GM23338 (cell line): ENCODE results near the gene FBXO15. TPM values are rescaled to one million over a fixed set of nuclear protein-coding genes. Genes with fewer than 3 reads are reported as not detected.

Experiments
- ATAC-seq: fragments of 200-7000 bp; cut with Tn5 transposase; 3 replicates; pipeline ENCODE4 v1.9.1; 2020
- DNase-seq: peaks from one replicate; pipeline ENCODE4 v3.0.0-alpha.2; 2015; ENCODE audit warnings: low spot score
- H2AFZ ChIP-seq: fragments of 200-600 bp; sonication (generic); 2 replicates; pipeline ENCODE4 v1.8.0; 2016; ENCODE audit warnings: antibody characterized with exemption, mild to moderate bottlenecking, moderate library complexity
- H3F3A ChIP-seq: fragments of 200-600 bp; sonication (generic); replicated peaks from 2 replicates; pipeline ENCODE4 v1.8.0; 2017; ENCODE audit warnings: antibody characterized with exemption, mixed run types, low read depth
- H3K27ac ChIP-seq: fragments of 200-600 bp; sonication (generic); 2 replicates; pipeline ENCODE4 v1.6.1; 2016; ENCODE audit warnings: low read depth
- H3K27me3 ChIP-seq: fragments of 200-600 bp; sonication (generic); 2 replicates; pipeline ENCODE4 v1.8.0; 2016; ENCODE audit warnings: mild to moderate bottlenecking, mixed run types, moderate library complexity; ENCODE audit not compliant: insufficient read depth
- H3K36me3 ChIP-seq: fragments of 200-600 bp; sonication (generic); 2 replicates; pipeline ENCODE4 v1.8.0; 2016; ENCODE audit warnings: mild to moderate bottlenecking; ENCODE audit not compliant: insufficient read depth
- H3K4me1 ChIP-seq: fragments of 200-600 bp; sonication (generic); 2 replicates; pipeline ENCODE4 v1.8.0; 2016; ENCODE audit warnings: mild to moderate bottlenecking, moderate library complexity; ENCODE audit not compliant: insufficient read depth
- H3K4me2 ChIP-seq: fragments of 200-600 bp; sonication (generic); 2 replicates; pipeline ENCODE4 v1.7.1; 2017; ENCODE audit warnings: mixed run types
- H3K4me3 ChIP-seq: fragments of 200-600 bp; sonication (generic); 2 replicates; pipeline ENCODE4 v1.6.1; 2016; ENCODE audit warnings: mixed run types
- H3K79me2 ChIP-seq: fragments of 200-600 bp; sonication (generic); replicated peaks from 2 replicates; pipeline ENCODE4 v1.8.0; 2017; ENCODE audit warnings: mild to moderate bottlenecking; ENCODE audit not compliant: insufficient read depth
- H3K9me2 ChIP-seq: fragments of 200-600 bp; sonication (generic); 2 replicates; pipeline ENCODE4 v1.8.0; 2017; ENCODE audit not compliant: insufficient read depth
- H4K20me1 ChIP-seq: fragments of 200-600 bp; sonication (generic); replicated peaks from 2 replicates; pipeline ENCODE4 v1.8.0; 2017; ENCODE audit warnings: mild to moderate bottlenecking; ENCODE audit not compliant: insufficient read depth
- H3K27ac Mint-ChIP-seq: 2 replicates; pipeline ENCODE4 v1.8.0; 2020; ENCODE audit warnings: inconsistent platforms, mild to moderate bottlenecking, moderate library complexity, mixed read lengths
- H3K27me3 Mint-ChIP-seq: 3 replicates; pipeline ENCODE4 v1.8.0; 2022; ENCODE audit warnings: low read depth, mild to moderate bottlenecking, moderate library complexity, mixed read lengths, inconsistent platforms; ENCODE audit not compliant: insufficient read depth, poor library complexity
- H3K36me3 Mint-ChIP-seq: 3 replicates; pipeline ENCODE4 v1.8.0; 2021; ENCODE audit warnings: low read depth, mild to moderate bottlenecking, inconsistent platforms, moderate library complexity, mixed read lengths
- H3K4me1 Mint-ChIP-seq: 3 replicates; pipeline ENCODE4 v1.8.0; 2020; ENCODE audit warnings: mild to moderate bottlenecking, inconsistent platforms, mixed read lengths
- H3K4me3 Mint-ChIP-seq: 3 replicates; pipeline ENCODE4 v1.8.0; 2021; ENCODE audit warnings: moderate library complexity, mild to moderate bottlenecking, inconsistent platforms, mixed read lengths
- H3K9me3 Mint-ChIP-seq: 3 replicates; pipeline ENCODE4 v1.8.0; 2020; ENCODE audit warnings: moderate library complexity, mild to moderate bottlenecking, inconsistent platforms, mixed read lengths
- CREB1 ChIP-seq: fragments of 250-450 bp; sonication (Bioruptor Pico); IDR thresholded peaks from 2 replicates; pipeline ENCODE4 v1.5.0; 2020; ENCODE audit warnings: low read depth, mild to moderate bottlenecking, moderate library complexity
- EZH2 ChIP-seq: fragments of 200-600 bp; sonication (generic); IDR thresholded peaks from one replicate; pipeline ENCODE4 v1.8.0; 2017; ENCODE audit warnings: antibody characterized with exemption, mild to moderate bottlenecking, low read depth; ENCODE audit not compliant: unreplicated experiment
- EZH2phosphoT487 ChIP-seq: fragments of 200-600 bp; sonication (generic); IDR thresholded peaks from one replicate; pipeline ENCODE4 v1.8.1; 2018; ENCODE audit warnings: antibody characterized with exemption; ENCODE audit not compliant: unreplicated experiment
- JUNB ChIP-seq: IDR thresholded peaks from one replicate; pipeline ENCODE4 v1.6.1; 2016; ENCODE audit warnings: antibody characterized with exemption; ENCODE audit not compliant: unreplicated experiment
- NANOG ChIP-seq: IDR thresholded peaks from 2 replicates; pipeline ENCODE4 v1.6.1; 2016; ENCODE audit warnings: antibody characterized with exemption, borderline replicate concordance
- POLR2AphosphoS5 ChIP-seq: IDR thresholded peaks from 2 replicates; pipeline ENCODE4 v1.6.1; 2016; ENCODE audit warnings: antibody characterized with exemption, low read depth
- STAT1 ChIP-seq: IDR thresholded peaks from one replicate; pipeline ENCODE4 v1.6.1; 2016; ENCODE audit warnings: antibody characterized with exemption; ENCODE audit not compliant: unreplicated experiment
- ZNF114 ChIP-seq: fragments of 250-450 bp; sonication (Bioruptor Pico); IDR thresholded peaks from 2 replicates; pipeline ENCODE4 v1.5.0; 2020; ENCODE audit warnings: mild to moderate bottlenecking, moderate library complexity
- ZNF331 ChIP-seq: fragments of 250-450 bp; sonication (Bioruptor Pico); IDR thresholded peaks from 2 replicates; pipeline ENCODE4 v1.5.0; 2020; ENCODE audit warnings: low read depth, mild to moderate bottlenecking, moderate library complexity
- polyA plus RNA-seq: library from polyadenylated mRNA; unstranded; fragments of >200 nt; fragmentation: Nextera tagmentation; extraction: Ambion mirVana; gene quantifications from 2 replicates; pipeline ENCODE4 v1.2.1, GENCODE V29; 2016
- total RNA-seq: library from RNA; depleted of rRNA; stranded (reverse); fragments of >200 nt; shearing (Covaris generic); gene quantifications from 2 replicates; pipeline ENCODE4 v1.2.3, GENCODE V29; 2014
- TF ChIP-seq, protein P1 (sequence below), 2 experiments: fragments of 200-600 bp in 1 of 2; sonication (generic) in 1 of 2; conservative IDR thresholded peaks; 2 replicates each; pipeline versions ENCODE4 v1.5.1 to v1.6.1; 2016 to 2017; ENCODE audit warnings: antibody characterized with exemption in 2 of 2, low read depth in 2 of 2, mild to moderate bottlenecking in 2 of 2, moderate library complexity in 1 of 2
- TF ChIP-seq, protein P2 (sequence below): fragments of 250-450 bp; sonication (Bioruptor Pico); IDR thresholded peaks from 2 replicates; pipeline ENCODE4 v1.5.0; 2020; ENCODE audit warnings: mild to moderate bottlenecking, moderate library complexity
- TF ChIP-seq, protein P3 (sequence below): IDR thresholded peaks from one replicate; pipeline ENCODE4 v1.6.1; 2018; ENCODE audit warnings: antibody characterized with exemption; ENCODE audit not compliant: unreplicated experiment
- TF ChIP-seq, protein P4 (sequence below): IDR thresholded peaks from 2 replicates; pipeline ENCODE4 v1.6.1; 2016; ENCODE audit warnings: antibody characterized with exemption

Gene FBXO15
- total and polyA plus RNA-seq, 2 experiments from 2014 or later: 0.21 to 0.53 TPM

DNA sequence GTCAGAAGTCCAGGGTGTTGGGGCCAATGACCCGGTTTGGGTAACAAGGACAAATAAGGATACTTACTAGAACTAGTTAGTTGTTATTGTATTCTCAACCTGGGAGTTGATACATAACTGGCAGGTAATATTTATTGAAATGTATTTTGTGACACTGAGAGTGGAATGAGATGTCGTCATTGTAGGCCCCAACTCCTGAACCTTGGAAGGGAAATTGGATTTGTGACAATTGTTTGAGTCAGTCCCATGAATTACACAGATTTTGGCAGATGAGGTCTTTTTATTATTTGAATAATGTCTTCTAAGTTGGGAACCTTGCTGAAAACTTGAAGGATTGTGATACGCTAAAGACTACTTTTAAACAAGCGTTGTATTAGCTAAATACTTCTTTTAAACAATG, 5.7 kb upstream of the FBXO15 start:
- no peaks in the 10 kb centered on the region for H3K27me3 ChIP-seq
- Mint-ChIP-seq H3K27me3 (peaks cover 9% of the 10 kb centered on the region), H3K4me3 (no peak overlapping the region), H3K36me3 (peaks cover 37% of the 10 kb centered on the region), H3K27ac (no peak overlapping the region), H3K4me1 (peaks cover 20% of the 10 kb centered on the region), H3K9me3 (no peaks in the 10 kb centered on the region)
- peaks cover 69% of the 10 kb centered on the region for H3K79me2 ChIP-seq
- H2AFZ ChIP-seq: no peak overlapping the region
- no peak for ATAC-seq
- H3K9me2 ChIP-seq: no peaks in the 10 kb centered on the region
- peaks cover 10% of the 10 kb centered on the region for H4K20me1 ChIP-seq
- H3K36me3 ChIP-seq: peaks cover 23% of the 10 kb centered on the region
- no peak overlapping the region for H3K4me3 ChIP-seq
- H3K4me2 ChIP-seq: no peak overlapping the region
- DNase-seq: no peak
- no peak overlapping the region for H3K27ac ChIP-seq
- TF ChIP-seq JUNB (no peak), POLR2AphosphoS5 (no peak), CREB1 (CRISPR knock-in tag) (no peak), EZH2phosphoT487 (no peak), NANOG (no peak), ZNF331 (CRISPR knock-in tag) (no peak), STAT1 (no peak), EZH2 (no peak), ZNF114 (CRISPR knock-in tag) (no peak)
- TF ChIP-seq, protein P1, sequence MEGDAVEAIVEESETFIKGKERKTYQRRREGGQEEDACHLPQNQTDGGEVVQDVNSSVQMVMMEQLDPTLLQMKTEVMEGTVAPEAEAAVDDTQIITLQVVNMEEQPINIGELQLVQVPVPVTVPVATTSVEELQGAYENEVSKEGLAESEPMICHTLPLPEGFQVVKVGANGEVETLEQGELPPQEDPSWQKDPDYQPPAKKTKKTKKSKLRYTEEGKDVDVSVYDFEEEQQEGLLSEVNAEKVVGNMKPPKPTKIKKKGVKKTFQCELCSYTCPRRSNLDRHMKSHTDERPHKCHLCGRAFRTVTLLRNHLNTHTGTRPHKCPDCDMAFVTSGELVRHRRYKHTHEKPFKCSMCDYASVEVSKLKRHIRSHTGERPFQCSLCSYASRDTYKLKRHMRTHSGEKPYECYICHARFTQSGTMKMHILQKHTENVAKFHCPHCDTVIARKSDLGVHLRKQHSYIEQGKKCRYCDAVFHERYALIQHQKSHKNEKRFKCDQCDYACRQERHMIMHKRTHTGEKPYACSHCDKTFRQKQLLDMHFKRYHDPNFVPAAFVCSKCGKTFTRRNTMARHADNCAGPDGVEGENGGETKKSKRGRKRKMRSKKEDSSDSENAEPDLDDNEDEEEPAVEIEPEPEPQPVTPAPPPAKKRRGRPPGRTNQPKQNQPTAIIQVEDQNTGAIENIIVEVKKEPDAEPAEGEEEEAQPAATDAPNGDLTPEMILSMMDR (conservative IDR thresholded peaks at IDR 0.05; ENCODE audit: low read depth in 2 of 2): no peak
- TF ChIP-seq, protein P2, sequence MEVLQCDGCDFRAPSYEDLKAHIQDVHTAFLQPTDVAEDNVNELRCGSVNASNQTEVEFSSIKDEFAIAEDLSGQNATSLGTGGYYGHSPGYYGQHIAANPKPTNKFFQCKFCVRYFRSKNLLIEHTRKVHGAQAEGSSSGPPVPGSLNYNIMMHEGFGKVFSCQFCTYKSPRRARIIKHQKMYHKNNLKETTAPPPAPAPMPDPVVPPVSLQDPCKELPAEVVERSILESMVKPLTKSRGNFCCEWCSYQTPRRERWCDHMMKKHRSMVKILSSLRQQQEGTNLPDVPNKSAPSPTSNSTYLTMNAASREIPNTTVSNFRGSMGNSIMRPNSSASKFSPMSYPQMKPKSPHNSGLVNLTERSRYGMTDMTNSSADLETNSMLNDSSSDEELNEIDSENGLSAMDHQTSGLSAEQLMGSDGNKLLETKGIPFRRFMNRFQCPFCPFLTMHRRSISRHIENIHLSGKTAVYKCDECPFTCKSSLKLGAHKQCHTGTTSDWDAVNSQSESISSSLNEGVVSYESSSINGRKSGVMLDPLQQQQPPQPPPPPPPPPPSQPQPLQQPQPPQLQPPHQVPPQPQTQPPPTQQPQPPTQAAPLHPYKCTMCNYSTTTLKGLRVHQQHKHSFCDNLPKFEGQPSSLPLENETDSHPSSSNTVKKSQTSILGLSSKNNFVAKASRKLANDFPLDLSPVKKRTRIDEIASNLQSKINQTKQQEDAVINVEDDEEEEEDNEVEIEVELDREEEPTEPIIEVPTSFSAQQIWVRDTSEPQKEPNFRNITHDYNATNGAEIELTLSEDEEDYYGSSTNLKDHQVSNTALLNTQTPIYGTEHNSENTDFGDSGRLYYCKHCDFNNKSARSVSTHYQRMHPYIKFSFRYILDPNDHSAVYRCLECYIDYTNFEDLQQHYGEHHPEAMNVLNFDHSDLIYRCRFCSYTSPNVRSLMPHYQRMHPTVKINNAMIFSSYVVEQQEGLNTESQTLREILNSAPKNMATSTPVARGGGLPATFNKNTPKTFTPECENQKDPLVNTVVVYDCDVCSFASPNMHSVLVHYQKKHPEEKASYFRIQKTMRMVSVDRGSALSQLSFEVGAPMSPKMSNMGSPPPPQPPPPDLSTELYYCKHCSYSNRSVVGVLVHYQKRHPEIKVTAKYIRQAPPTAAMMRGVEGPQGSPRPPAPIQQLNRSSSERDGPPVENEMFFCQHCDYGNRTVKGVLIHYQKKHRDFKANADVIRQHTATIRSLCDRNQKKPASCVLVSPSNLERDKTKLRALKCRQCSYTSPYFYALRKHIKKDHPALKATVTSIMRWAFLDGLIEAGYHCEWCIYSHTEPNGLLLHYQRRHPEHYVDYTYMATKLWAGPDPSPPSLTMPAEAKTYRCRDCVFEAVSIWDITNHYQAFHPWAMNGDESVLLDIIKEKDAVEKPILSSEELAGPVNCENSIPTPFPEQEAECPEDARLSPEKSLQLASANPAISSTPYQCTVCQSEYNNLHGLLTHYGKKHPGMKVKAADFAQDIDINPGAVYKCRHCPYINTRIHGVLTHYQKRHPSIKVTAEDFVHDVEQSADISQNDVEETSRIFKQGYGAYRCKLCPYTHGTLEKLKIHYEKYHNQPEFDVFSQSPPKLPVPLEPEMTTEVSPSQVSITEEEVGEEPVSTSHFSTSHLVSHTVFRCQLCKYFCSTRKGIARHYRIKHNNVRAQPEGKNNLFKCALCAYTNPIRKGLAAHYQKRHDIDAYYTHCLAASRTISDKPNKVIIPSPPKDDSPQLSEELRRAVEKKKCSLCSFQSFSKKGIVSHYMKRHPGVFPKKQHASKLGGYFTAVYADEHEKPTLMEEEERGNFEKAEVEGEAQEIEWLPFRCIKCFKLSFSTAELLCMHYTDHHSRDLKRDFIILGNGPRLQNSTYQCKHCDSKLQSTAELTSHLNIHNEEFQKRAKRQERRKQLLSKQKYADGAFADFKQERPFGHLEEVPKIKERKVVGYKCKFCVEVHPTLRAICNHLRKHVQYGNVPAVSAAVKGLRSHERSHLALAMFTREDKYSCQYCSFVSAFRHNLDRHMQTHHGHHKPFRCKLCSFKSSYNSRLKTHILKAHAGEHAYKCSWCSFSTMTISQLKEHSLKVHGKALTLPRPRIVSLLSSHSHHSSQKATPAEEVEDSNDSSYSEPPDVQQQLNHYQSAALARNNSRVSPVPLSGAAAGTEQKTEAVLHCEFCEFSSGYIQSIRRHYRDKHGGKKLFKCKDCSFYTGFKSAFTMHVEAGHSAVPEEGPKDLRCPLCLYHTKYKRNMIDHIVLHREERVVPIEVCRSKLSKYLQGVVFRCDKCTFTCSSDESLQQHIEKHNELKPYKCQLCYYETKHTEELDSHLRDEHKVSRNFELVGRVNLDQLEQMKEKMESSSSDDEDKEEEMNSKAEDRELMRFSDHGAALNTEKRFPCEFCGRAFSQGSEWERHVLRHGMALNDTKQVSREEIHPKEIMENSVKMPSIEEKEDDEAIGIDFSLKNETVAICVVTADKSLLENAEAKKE (CRISPR knock-in tag): no peak
- TF ChIP-seq, protein P3, sequence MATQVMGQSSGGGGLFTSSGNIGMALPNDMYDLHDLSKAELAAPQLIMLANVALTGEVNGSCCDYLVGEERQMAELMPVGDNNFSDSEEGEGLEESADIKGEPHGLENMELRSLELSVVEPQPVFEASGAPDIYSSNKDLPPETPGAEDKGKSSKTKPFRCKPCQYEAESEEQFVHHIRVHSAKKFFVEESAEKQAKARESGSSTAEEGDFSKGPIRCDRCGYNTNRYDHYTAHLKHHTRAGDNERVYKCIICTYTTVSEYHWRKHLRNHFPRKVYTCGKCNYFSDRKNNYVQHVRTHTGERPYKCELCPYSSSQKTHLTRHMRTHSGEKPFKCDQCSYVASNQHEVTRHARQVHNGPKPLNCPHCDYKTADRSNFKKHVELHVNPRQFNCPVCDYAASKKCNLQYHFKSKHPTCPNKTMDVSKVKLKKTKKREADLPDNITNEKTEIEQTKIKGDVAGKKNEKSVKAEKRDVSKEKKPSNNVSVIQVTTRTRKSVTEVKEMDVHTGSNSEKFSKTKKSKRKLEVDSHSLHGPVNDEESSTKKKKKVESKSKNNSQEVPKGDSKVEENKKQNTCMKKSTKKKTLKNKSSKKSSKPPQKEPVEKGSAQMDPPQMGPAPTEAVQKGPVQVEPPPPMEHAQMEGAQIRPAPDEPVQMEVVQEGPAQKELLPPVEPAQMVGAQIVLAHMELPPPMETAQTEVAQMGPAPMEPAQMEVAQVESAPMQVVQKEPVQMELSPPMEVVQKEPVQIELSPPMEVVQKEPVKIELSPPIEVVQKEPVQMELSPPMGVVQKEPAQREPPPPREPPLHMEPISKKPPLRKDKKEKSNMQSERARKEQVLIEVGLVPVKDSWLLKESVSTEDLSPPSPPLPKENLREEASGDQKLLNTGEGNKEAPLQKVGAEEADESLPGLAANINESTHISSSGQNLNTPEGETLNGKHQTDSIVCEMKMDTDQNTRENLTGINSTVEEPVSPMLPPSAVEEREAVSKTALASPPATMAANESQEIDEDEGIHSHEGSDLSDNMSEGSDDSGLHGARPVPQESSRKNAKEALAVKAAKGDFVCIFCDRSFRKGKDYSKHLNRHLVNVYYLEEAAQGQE: no peak
- TF ChIP-seq, protein P4, sequence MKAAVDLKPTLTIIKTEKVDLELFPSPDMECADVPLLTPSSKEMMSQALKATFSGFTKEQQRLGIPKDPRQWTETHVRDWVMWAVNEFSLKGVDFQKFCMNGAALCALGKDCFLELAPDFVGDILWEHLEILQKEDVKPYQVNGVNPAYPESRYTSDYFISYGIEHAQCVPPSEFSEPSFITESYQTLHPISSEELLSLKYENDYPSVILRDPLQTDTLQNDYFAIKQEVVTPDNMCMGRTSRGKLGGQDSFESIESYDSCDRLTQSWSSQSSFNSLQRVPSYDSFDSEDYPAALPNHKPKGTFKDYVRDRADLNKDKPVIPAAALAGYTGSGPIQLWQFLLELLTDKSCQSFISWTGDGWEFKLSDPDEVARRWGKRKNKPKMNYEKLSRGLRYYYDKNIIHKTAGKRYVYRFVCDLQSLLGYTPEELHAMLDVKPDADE: no peak
- H3F3A ChIP-seq: no peaks in the 10 kb centered on the region
- H3K4me1 ChIP-seq: peaks cover 12% of the 10 kb centered on the region
